ENCODE data around the gene WDR5B. TPM values are rescaled to one million over a fixed set of nuclear protein-coding genes. Genes with fewer than 3 reads are reported as not detected.

WDR5B gene
- total and polyA plus RNA-seq, 2 donors (not counting 3 experiments of a cell fraction or from before 2014, with no cell fraction given), result 1.8 to 3.7 TPM

DNA sequence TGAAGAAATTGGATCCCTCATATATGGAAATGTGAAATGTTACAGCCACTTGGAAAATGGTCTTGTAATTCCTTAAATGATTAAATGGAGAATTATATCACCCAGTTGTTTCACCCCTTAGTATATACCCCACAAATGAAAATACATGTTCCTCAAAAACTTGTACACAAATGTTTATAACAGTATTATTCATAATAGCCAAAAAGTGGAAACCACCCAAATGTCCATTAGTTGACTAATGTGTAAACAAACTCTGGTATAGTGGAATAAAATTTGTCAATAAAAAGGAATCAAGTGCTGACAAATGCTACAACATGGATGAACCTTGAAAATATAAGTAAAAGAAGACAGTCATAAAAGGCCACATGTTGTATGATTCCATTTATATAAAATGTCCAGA, 19.4 kb downstream of the WDR5B start:
- H2AFZ ChIP-seq (ENCODE audit: low read depth, low read length), result no peak overlapping the region
- no peaks in the 10 kb centered on the region for H3K36me3 ChIP-seq (ENCODE audit: control insufficient read depth in 2 of 2, extremely low read depth in 1 of 2, insufficient read depth in 2 of 2, low read length in 2 of 2)
- no peak overlapping the region for H3K4me2 ChIP-seq (ENCODE audit: insufficient read depth, low read length)
- dilution Hi-C loops (cut with MboI; ENCODE audit: extremely low pct_ligation_motif_present, low sequenced_read_pairs), result no loop called here
- no peak overlapping the region for H3K27ac ChIP-seq (ENCODE audit: insufficient read depth, low read depth, low read length)
- peaks cover 4% of the 10 kb centered on the region for H3K4me1 ChIP-seq (ENCODE audit: control insufficient read depth, extremely low read depth, insufficient read depth, low read length)
- no peaks in the 10 kb centered on the region for H3K27me3 ChIP-seq (ENCODE audit: control insufficient read depth in 2 of 2, insufficient read depth in 2 of 2, low read length in 2 of 2)
- no peak for DNase-seq (ENCODE audit: low read depth, low spot score)
- H3K9me3 ChIP-seq (replicated peaks; ENCODE audit: control insufficient read depth, insufficient read depth, low read length), result no peaks in the 10 kb centered on the region
- no peaks in the 10 kb centered on the region for H4K20me1 ChIP-seq (replicated peaks; ENCODE audit: control insufficient read depth, extremely low read depth, insufficient read depth, low read length)
- intact Hi-C loops (cut with micrococcal nuclease), result loop anchor here (10.0 kb wide), 1 partner anchor 858 kb away; no protein-coding TSS in a partner anchor
- ChIA-PET POLR2A (no interaction called here), CTCF (no interaction called here)
- no peak overlapping the region for H3K9ac ChIP-seq (replicated peaks; ENCODE audit: extremely low read depth, insufficient read depth, low read length)
- no peak for TF ChIP-seq MYC (IDR thresholded peaks at IDR 0.05; ENCODE audit: low read depth, low read length)
- BruUV-seq (replicated peaks), result no TSS peak
- no peak overlapping the region for H3K4me3 ChIP-seq (replicated peaks in 1 of 3; ENCODE audit: insufficient read depth in 1 of 3, low read depth in 1 of 3, low read length in 3 of 3)
- no peak for FAIRE-seq
- no peaks in the 10 kb centered on the region for H3K9me1 ChIP-seq (replicated peaks; ENCODE audit: control insufficient read depth, extremely low read depth, insufficient read depth, low read length)
- no peaks in the 10 kb centered on the region for H3K79me2 ChIP-seq (ENCODE audit: control insufficient read depth, insufficient read depth, low read length)

DNA sequence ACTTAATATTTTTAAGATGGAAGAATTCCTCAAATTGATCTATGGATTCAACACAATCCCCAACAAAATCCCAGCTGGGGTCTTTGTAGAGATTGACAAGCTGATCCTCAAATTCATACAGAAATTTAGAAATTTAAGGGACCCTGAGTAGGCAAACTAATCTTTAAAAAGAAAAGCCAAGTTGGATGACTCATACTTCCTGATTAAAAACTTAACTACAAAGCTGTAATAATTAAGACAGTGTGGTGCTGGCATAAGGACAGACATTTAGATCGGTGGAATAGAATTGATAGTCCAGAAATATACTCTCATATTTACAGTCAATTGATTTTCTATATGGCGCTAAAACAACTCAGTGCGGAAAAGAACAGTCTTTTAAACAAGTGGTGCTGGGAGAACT, 20.3 kb downstream of the WDR5B start:
- no TSS peak for BruUV-seq (replicated peaks)
- DNase-seq (ENCODE audit: low read depth, low spot score), result no peak
- CTCF ChIA-PET, result interaction anchor here (0.7 to 1.1 kb wide), 2 partner anchors 11 to 284 kb away, joined by 3 to 5 read pairs; partner anchors contain the start of gene FAM162A
- Histone ChIP-seq H2AFZ (ENCODE audit: low read depth, low read length) (no peak overlapping the region), H3K4me1 (ENCODE audit: control insufficient read depth, extremely low read depth, insufficient read depth, low read length) (peaks cover 4% of the 10 kb centered on the region), H3K36me3 (ENCODE audit: control insufficient read depth in 2 of 2, extremely low read depth in 1 of 2, insufficient read depth in 2 of 2, low read length in 2 of 2) (no peaks in the 10 kb centered on the region), H4K20me1 (replicated peaks; ENCODE audit: control insufficient read depth, extremely low read depth, insufficient read depth, low read length) (no peaks in the 10 kb centered on the region), H3K27ac (ENCODE audit: insufficient read depth, low read depth, low read length) (no peak overlapping the region), H3K27me3 (ENCODE audit: control insufficient read depth in 2 of 2, insufficient read depth in 2 of 2, low read length in 2 of 2) (no peaks in the 10 kb centered on the region), H3K4me3 (replicated peaks in 1 of 3; ENCODE audit: insufficient read depth in 1 of 3, low read depth in 1 of 3, low read length in 3 of 3) (no peak overlapping the region), H3K4me2 (ENCODE audit: insufficient read depth, low read length) (no peak overlapping the region), H3K9me3 (replicated peaks; ENCODE audit: control insufficient read depth, insufficient read depth, low read length) (no peaks in the 10 kb centered on the region), H3K79me2 (ENCODE audit: control insufficient read depth, insufficient read depth, low read length) (no peaks in the 10 kb centered on the region), H3K9ac (replicated peaks; ENCODE audit: extremely low read depth, insufficient read depth, low read length) (no peak overlapping the region), H3K9me1 (replicated peaks; ENCODE audit: control insufficient read depth, extremely low read depth, insufficient read depth, low read length) (no peaks in the 10 kb centered on the region)
- POLR2A ChIA-PET, result no interaction called here
- TF ChIP-seq MYC (IDR thresholded peaks at IDR 0.05; ENCODE audit: low read depth, low read length), result no peak
- TF ChIP-seq JUN (IDR thresholded peaks at IDR 0.05; ENCODE audit: borderline replicate concordance, insufficient read depth, insufficient read length, low read depth), result peak; percentile 25
- TF ChIP-seq, protein P1, sequence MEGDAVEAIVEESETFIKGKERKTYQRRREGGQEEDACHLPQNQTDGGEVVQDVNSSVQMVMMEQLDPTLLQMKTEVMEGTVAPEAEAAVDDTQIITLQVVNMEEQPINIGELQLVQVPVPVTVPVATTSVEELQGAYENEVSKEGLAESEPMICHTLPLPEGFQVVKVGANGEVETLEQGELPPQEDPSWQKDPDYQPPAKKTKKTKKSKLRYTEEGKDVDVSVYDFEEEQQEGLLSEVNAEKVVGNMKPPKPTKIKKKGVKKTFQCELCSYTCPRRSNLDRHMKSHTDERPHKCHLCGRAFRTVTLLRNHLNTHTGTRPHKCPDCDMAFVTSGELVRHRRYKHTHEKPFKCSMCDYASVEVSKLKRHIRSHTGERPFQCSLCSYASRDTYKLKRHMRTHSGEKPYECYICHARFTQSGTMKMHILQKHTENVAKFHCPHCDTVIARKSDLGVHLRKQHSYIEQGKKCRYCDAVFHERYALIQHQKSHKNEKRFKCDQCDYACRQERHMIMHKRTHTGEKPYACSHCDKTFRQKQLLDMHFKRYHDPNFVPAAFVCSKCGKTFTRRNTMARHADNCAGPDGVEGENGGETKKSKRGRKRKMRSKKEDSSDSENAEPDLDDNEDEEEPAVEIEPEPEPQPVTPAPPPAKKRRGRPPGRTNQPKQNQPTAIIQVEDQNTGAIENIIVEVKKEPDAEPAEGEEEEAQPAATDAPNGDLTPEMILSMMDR (IDR thresholded peaks at IDR 0.05; ENCODE audit: extremely low read depth in 1 of 2, insufficient read depth in 1 of 2, low read depth in 1 of 2, low read length in 2 of 2), result no peak
- no peak for TF ChIP-seq EZH2 (IDR thresholded peaks at IDR 0.05; ENCODE audit: borderline replicate concordance, low read depth, low read length, severe bottlenecking)
- TF ChIP-seq, protein P2, sequence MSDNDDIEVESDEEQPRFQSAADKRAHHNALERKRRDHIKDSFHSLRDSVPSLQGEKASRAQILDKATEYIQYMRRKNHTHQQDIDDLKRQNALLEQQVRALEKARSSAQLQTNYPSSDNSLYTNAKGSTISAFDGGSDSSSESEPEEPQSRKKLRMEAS (IDR thresholded peaks at IDR 0.05; ENCODE audit: insufficient read depth, insufficient read length), result no peak
- no peak for TF ChIP-seq POLR2AphosphoS5 (IDR thresholded peaks at IDR 0.05; ENCODE audit: insufficient read depth, low read depth, low read length)
- no peak for TF ChIP-seq GATA2 (IDR thresholded peaks at IDR 0.05; ENCODE audit: insufficient read depth, insufficient read length, low read depth, low read length)
- TF ChIP-seq FOS (IDR thresholded peaks at IDR 0.05; ENCODE audit: borderline replicate concordance, insufficient read depth, low read length), result peak; percentile 64
- intact Hi-C loops (cut with micrococcal nuclease) (loop anchor here (10.0 kb wide), 1 partner anchor 859 kb away; no protein-coding TSS in a partner anchor), dilution Hi-C loops (cut with MboI; ENCODE audit: extremely low pct_ligation_motif_present, low sequenced_read_pairs) (no loop called here)
- FAIRE-seq, result no peak

Measured in endothelial cell of umbilical vein (primary cell).